Jurkat, Clone E6-1 (cell line): ENCODE measurements around the gene FZR1.
"Not testable (repeated sequence)": the region's sequence is repeated elsewhere in the genome, so short reads cannot be mapped to it uniquely, and the experiment has no call there.

Experiments
- DNase-seq: peaks from one replicate; pipeline ENCODE4 v3.0.0-alpha.2; 2011; ENCODE audit warnings: low read depth, low spot score
- H3K4me3 ChIP-seq: 2 replicates; pipeline ENCODE4 v1.5.1; 2011; ENCODE audit warnings: mild to moderate bottlenecking, low read length, control low read depth, moderate library complexity

The FZR1 gene

GRCh38 chr19:3523361-3524077 lies 17.4 kb downstream of the FZR1 start:
- no peak overlapping the region for H3K4me3 ChIP-seq

GRCh38 chr19:3524078-3524842 lies 18.1 kb downstream of the FZR1 start:
- DNase-seq = no peak
- H3K4me3 ChIP-seq = no peak overlapping the region

More at GRCh38 chr19:3523361-3524077, 17.4 kb downstream of the FZR1 start:
- no peak for DNase-seq

DNA sequence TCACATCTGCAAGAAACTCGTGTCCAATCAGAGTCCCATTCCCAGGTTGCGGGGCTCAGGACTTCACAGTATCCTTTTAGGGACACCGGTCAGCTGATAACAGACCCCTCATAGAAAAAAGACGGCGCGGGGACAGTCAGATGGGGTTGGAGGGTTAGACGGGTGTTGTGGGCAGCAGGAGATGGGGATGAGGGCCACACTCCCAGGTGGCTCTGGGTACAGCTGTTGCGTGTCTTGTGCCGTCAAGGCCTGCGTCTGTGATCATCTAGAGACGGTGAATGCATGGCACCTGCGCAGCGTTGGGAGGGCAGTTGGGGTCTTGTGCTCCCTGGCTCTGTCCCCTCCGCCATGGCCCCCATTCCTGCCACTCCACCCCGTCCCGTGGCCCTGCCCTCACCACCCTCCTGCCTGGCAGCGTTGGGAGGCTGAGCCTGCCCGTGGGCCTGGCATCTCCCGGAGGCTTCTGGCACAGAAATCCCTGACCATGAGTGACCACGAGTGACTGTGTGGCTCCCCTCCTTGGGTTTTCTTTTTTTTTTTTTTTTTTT lies 18.9 kb downstream of the FZR1 start:
- no peak for DNase-seq
- no peak overlapping the region for H3K4me3 ChIP-seq

GRCh38 chr19:3526507-3527237 lies 20.6 kb downstream of the FZR1 start:
- H3K4me3 ChIP-seq = no peak overlapping the region
- no peak for DNase-seq

GRCh38 chr19:3527238-3527910 lies 21.3 kb downstream of the FZR1 start:
- no peak overlapping the region for H3K4me3 ChIP-seq
- no peak for DNase-seq

GRCh38 chr19:3528080-3528479 lies 22.0 kb downstream of the FZR1 start:
- H3K4me3 ChIP-seq = no peak overlapping the region
- DNase-seq = no peak

DNA sequence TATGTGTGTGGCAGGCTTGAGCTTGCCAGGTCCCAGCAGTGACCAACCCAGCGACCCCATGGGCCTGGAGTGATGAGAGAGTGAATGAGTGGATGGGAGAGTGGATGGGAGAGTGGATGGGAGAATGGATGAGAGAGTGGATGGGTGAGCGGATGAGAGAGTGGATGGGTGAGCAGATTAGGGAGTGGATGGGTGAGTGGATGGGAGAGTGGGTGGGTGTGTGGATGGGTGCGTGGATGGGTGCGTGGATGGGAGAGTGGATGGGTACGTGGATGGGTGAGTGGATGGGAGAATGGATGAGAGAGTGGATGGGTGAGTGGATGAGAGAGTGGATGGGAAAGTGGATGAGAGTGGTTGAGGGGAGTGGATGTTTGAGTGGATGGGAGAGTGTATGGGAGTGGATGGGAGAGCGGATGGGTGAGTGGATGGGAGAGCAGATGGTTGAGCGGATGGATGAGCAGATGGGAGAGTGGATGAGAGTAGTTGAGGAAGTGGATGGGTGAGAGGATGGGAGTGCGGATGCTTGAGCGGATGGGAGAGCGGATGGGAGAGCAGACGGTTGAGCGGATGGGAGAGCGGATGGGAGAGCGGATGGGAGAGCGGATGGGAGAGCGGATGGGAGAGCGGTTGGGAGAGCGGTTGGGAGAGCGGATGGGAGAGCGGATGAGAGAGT lies 22.6 kb downstream of the FZR1 start:
- DNase-seq = no peak

DNA sequence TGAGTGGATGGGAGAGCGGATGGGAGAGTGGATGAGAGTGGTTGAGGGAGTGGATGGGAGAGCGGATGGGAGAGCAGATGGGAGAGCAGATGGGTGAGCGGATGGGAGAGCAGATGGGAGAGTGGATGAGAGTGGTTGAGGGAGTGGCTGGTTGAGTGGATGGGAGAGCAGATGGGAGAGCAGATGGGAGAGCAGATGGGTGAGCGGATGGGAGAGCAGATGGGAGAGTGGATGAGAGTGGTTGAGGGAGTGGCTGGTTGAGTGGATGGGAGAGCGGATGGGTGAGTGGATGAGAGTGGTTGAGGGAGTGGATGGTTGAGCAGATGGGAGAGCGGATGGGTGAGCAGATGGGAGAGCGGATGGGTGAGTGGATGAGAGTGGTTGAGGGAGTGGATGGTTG lies 23.2 kb downstream of the FZR1 start:
- H3K4me3 ChIP-seq, DNase-seq: not testable (repeated sequence)

More for the DNA sequence above, 22.6 kb downstream of the FZR1 start:
- H3K4me3 ChIP-seq = no peak overlapping the region

DNA sequence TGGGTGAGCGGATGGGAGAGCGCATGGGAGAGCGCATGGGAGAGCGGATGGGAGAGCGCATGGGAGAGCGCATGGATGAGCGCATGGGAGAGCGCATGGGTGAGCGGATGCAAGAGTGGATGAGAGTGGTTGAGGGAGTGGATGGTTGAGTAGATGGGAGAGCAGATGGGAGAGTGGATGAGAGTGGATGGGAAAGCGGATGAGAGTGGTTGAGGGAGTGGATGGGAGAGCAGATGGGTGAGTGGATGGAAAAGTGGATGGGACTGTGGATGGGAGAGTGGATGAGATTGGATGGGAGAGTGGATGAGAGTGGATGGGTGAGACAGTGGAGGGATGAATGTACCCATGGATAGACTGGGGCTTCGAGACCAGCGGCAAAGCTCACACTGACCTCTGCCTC lies 24.3 kb downstream of the FZR1 start:
- no peak overlapping the region for H3K4me3 ChIP-seq
- no peak for DNase-seq

- H3K4me3 ChIP-seq = no peak overlapping the region
- no peak for DNase-seq
Observed at GRCh38 chr19:3531716-3532115, 25.6 kb downstream of the FZR1 start.

DNA sequence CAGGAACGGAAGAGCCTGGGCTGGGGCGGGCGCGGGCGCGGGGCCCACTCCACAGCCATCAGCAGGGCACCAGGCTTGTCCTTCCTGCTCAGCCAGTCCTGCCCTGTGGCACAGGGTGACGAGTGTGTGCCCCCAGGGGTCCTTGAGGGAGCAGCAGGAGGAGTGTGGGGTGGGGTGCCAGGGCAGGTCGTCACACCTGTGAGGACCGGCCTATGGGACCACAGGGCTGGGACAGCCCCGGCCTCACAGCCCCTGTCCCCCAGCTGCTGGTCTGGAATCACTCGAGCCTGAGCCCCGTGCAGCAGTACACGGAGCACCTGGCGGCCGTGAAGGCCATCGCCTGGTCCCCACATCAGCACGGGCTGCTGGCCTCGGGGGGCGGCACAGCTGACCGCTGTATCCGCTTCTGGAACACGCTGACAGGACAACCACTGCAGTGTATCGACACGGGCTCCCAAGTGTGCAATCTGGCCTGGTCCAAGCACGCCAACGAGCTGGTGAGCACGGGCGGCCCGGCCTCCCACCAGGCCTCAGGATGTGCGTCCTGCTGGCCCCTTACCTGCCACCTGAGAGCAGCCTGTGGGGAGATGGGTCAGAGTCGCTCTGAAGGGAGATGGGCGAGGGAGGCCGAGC lies 26.2 kb downstream of the FZR1 start:
- no peak overlapping the region for H3K4me3 ChIP-seq
- DNase-seq = no peak

- no peak overlapping the region for H3K4me3 ChIP-seq
- no peak for DNase-seq
Observed at GRCh38 chr19:3533033-3533432, 26.9 kb downstream of the FZR1 start.

GRCh38 chr19:3533563-3534216 lies 27.6 kb downstream of the FZR1 start:
- no peak overlapping the region for H3K4me3 ChIP-seq
- DNase-seq = no peak

DNA sequence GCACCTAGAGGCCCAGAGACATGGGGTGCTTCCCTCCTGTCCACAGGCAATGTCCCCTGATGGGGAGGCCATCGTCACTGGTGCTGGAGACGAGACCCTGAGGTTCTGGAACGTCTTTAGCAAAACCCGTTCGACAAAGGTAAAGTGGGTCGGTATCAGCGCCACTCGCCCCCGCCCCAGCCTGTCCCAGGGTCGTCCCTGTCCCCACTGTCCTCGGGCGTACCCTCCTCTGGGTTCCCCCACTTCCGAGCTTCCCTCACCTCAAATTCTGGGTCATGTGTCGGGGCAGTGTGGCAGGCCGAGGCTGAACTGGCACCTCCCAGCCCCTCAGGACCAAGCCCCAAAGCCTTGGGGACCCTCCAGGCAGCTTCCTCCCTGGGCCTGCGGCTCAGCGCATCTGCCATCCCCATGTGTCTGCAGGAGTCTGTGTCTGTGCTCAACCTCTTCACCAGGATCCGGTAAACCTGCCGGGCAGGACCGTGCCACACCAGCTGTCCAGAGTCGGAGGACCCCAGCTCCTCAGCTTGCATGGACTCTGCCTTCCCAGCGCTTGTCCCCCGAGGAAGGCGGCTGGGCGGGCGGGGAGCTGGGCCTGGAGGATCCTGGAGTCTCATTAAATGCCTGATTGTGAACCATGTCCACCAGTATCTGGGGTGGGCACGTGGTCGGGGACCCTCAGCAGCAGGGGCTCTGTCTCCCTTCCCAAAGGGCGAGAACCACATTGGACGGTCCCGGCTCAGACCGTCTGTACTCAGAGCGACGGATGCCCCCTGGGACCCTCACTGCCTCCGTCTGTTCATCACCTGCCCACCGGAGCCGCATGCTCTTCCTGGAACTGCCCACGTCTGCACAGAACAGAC lies 28.5 kb downstream of the FZR1 start:
- H3K4me3 ChIP-seq = no peak overlapping the region
- no peak for DNase-seq

DNA sequence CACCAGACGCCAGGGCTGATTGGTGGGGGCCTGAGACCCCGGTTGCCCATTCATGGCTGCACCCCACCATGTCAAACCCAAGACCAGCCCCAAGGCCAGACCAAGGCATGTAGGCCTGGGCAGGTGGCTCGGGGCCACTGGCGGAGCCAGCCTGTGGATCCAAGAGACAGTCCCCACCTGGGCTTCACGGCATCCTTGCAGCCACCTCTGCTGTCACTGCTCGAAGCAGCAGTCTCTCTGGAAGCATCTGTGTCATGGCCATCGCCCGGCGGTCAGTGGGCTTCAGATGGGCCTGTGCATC lies 29.1 kb downstream of the FZR1 start:
- no peak overlapping the region for H3K4me3 ChIP-seq
- no peak for DNase-seq

DNA sequence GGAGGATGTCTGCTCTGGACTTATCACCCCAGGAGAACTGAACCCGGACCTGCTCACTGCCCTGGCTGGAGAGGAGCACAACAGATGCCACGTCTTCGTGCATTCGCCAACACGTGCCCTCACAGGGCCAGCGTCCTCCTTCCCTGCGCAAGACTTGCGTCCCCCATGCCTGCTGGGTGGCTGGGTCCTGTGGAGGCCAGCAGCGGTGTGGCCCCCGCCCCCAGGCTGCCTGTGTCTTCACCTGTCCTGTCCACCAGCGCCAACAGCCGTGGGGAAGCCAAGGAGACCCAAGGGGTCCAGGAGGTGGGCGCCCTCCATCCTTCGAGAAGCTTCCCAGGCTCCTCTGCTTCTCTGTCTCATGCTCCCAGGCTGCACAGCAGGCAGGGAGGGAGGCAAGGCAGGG lies 29.5 kb downstream of the FZR1 start:
- DNase-seq = no peak
- no peak overlapping the region for H3K4me3 ChIP-seq

- DNase-seq = no peak
- no peak overlapping the region for H3K4me3 ChIP-seq
Observed at GRCh38 chr19:3535981-3536380, 29.9 kb downstream of the FZR1 start.
